Measurements from ENCODE around the gene SCN4A. TPM values are rescaled to one million over a fixed set of nuclear protein-coding genes. Genes with fewer than 3 reads are reported as not detected.
A peak's percentile ranks its signal among the peaks of the same experiment; 100 is the strongest.
"Not testable (repeated sequence)": the region's sequence is repeated elsewhere in the genome, so short reads cannot be mapped to it uniquely, and the experiment has no call there.

Gene SCN4A
- total RNA-seq, 1 donor from 2014 or later = 0.95 TPM

GRCh38 chr17:63918305-63918704 lies 54.4 kb downstream of the SCN4A start:
- peak; percentile 40 for DNase-seq (ENCODE audit: low spot score)
- Mint-ChIP-seq H3K27ac (ENCODE audit: unreplicated experiment) (no peak overlapping the region), H3K4me1 (ENCODE audit: unreplicated experiment) (peaks cover 10% of the 10 kb centered on the region), H3K27me3 (ENCODE audit: unreplicated experiment) (peaks cover 3% of the 10 kb centered on the region), H3K4me3 (ENCODE audit: unreplicated experiment) (no peak overlapping the region), H3K36me3 (ENCODE audit: low read depth, unreplicated experiment) (no peaks in the 10 kb centered on the region), H3K9me3 (ENCODE audit: unreplicated experiment) (no peaks in the 10 kb centered on the region)
- TF ChIP-seq CTCF (IDR thresholded peaks at IDR 0.05; ENCODE audit: unreplicated experiment) = no peak

- DNase-seq (ENCODE audit: low spot score) = no peak
- no peak overlapping the region for H3K4me3 Mint-ChIP-seq (ENCODE audit: unreplicated experiment)
- H3K36me3 Mint-ChIP-seq (ENCODE audit: low read depth, unreplicated experiment) = no peaks in the 10 kb centered on the region
Measured at GRCh38 chr17:63917646-63918045, 55.1 kb downstream of the SCN4A start.

GRCh38 chr17:63917206-63917605 lies 55.5 kb downstream of the SCN4A start:
- not testable (repeated sequence) for DNase-seq (ENCODE audit: low spot score); H3K4me3 Mint-ChIP-seq (ENCODE audit: unreplicated experiment); H3K36me3 Mint-ChIP-seq (ENCODE audit: low read depth, unreplicated experiment); H3K4me1 Mint-ChIP-seq (ENCODE audit: unreplicated experiment); H3K9me3 Mint-ChIP-seq (ENCODE audit: unreplicated experiment); H3K27ac Mint-ChIP-seq (ENCODE audit: unreplicated experiment); H3K27me3 Mint-ChIP-seq (ENCODE audit: unreplicated experiment)

More at GRCh38 chr17:63917646-63918045, 55.1 kb downstream of the SCN4A start:
- no peak for TF ChIP-seq CTCF (IDR thresholded peaks at IDR 0.05; ENCODE audit: unreplicated experiment)
- Mint-ChIP-seq H3K27me3 (ENCODE audit: unreplicated experiment) (peaks cover 3% of the 10 kb centered on the region), H3K27ac (ENCODE audit: unreplicated experiment) (no peak overlapping the region), H3K4me1 (ENCODE audit: unreplicated experiment) (peaks cover 10% of the 10 kb centered on the region), H3K9me3 (ENCODE audit: unreplicated experiment) (no peaks in the 10 kb centered on the region)

- no peak overlapping the region for H3K27ac Mint-ChIP-seq (ENCODE audit: unreplicated experiment)
- no peak overlapping the region for H3K4me3 Mint-ChIP-seq (ENCODE audit: unreplicated experiment)
- DNase-seq (ENCODE audit: low spot score) = no peak
- H3K9me3 Mint-ChIP-seq (ENCODE audit: unreplicated experiment) = no peaks in the 10 kb centered on the region
- peaks cover 3% of the 10 kb centered on the region for H3K27me3 Mint-ChIP-seq (ENCODE audit: unreplicated experiment)
- H3K36me3 Mint-ChIP-seq (ENCODE audit: low read depth, unreplicated experiment) = no peaks in the 10 kb centered on the region
- TF ChIP-seq CTCF (IDR thresholded peaks at IDR 0.05; ENCODE audit: unreplicated experiment) = no peak
- peaks cover 10% of the 10 kb centered on the region for H3K4me1 Mint-ChIP-seq (ENCODE audit: unreplicated experiment)
Measured at GRCh38 chr17:63916566-63917185, 56.0 kb downstream of the SCN4A start.

GRCh38 chr17:63915753-63916152 lies 57.0 kb downstream of the SCN4A start:
- H3K27ac Mint-ChIP-seq (ENCODE audit: unreplicated experiment); H3K4me1 Mint-ChIP-seq (ENCODE audit: unreplicated experiment); H3K4me3 Mint-ChIP-seq (ENCODE audit: unreplicated experiment); H3K9me3 Mint-ChIP-seq (ENCODE audit: unreplicated experiment); H3K36me3 Mint-ChIP-seq (ENCODE audit: low read depth, unreplicated experiment); H3K27me3 Mint-ChIP-seq (ENCODE audit: unreplicated experiment); DNase-seq (ENCODE audit: low spot score): not testable (repeated sequence)

- no peaks in the 10 kb centered on the region for H3K36me3 Mint-ChIP-seq (ENCODE audit: low read depth, unreplicated experiment)
- no peaks in the 10 kb centered on the region for H3K9me3 Mint-ChIP-seq (ENCODE audit: unreplicated experiment)
- H3K27ac Mint-ChIP-seq (ENCODE audit: unreplicated experiment) = no peak overlapping the region
- no peak overlapping the region for H3K4me3 Mint-ChIP-seq (ENCODE audit: unreplicated experiment)
- no peak for DNase-seq (ENCODE audit: low spot score)
- peaks cover 6% of the 10 kb centered on the region for H3K4me1 Mint-ChIP-seq (ENCODE audit: unreplicated experiment)
- TF ChIP-seq CTCF (IDR thresholded peaks at IDR 0.05; ENCODE audit: unreplicated experiment) = no peak
- H3K27me3 Mint-ChIP-seq (ENCODE audit: unreplicated experiment) = peaks cover 8% of the 10 kb centered on the region
Measured at GRCh38 chr17:63914471-63914870, 58.2 kb downstream of the SCN4A start.
